ENCODE data around the gene TAF4.

- TF ChIP-seq EZH2 (IDR thresholded peaks at IDR 0.05; ENCODE audit: low read length, missing control alignments) (no peak), CTCF (conservative IDR thresholded peaks at IDR 0.05 in 1 of 2, IDR thresholded peaks at IDR 0.05 in 1 of 2; ENCODE audit: low read depth in 1 of 2, low read length in 2 of 2) (no peak)
These were observed 99.8 kb downstream of the TAF4 start for GRCh38 chr20:61965606-61966491.

Measured in fibroblast of lung (primary cell).